GM12892 (cell line): ENCODE measurements around the gene OR7G2.

Source experiments
- POLR2A ChIP-seq: IDR thresholded peaks from 2 replicates; pipeline ENCODE4 v1.6.1; 2011; ENCODE audit warnings: low read depth, low read length, control low read depth
- TAF1 ChIP-seq: IDR thresholded peaks from 2 replicates; pipeline ENCODE4 v1.6.1; 2011; ENCODE audit warnings: low read depth, mild to moderate bottlenecking, control low read depth, low read length, borderline replicate concordance

DNA sequence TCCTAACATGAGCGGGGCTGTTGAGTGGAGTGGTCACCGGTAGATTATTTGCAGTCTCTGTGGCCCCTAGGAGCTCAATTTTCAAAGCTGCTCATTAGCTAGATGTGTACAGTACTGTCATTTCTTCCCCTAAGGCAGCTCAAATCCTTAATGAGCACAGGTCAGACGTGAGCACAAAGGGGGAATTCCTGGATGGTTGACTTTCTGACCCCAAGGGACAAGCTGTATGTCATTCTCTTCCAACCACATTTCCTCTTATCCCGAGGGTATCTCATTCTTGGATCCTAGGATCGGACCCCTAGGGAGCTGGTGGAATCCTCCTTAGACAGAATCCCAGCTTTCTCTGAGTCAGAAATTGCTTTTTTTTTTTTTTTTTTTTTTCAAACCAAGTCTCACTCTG lies 25.1 kb upstream of the OR7G2 start:
- TF ChIP-seq TAF1 (no peak), POLR2A (no peak)
